ENCODE results near the gene NEDD9.

- no peak for TF ChIP-seq CTCF (conservative IDR thresholded peaks at IDR 0.05; ENCODE audit: low read depth, low read length)
- TF ChIP-seq RAD21 (IDR thresholded peaks at IDR 0.05; ENCODE audit: low read length), result no peak
- no peak for TF ChIP-seq MAFK (IDR thresholded peaks at IDR 0.05; ENCODE audit: low read depth, low read length)
- TF ChIP-seq NFE2L2 (IDR thresholded peaks at IDR 0.05; ENCODE audit: low read depth, low read length), result no peak
- no peak for TF ChIP-seq CHD1 (IDR thresholded peaks at IDR 0.05; ENCODE audit: low read depth, low read length)
- TF ChIP-seq MXI1 (IDR thresholded peaks at IDR 0.05; ENCODE audit: borderline replicate concordance, low read depth, low read length), result no peak
- TF ChIP-seq FOS (IDR thresholded peaks at IDR 0.05; ENCODE audit: low read depth, low read length), result no peak
- no peak for TF ChIP-seq USF2 (IDR thresholded peaks at IDR 0.05; ENCODE audit: low read depth, low read length)
- no peak for TF ChIP-seq SMC3 (IDR thresholded peaks at IDR 0.05; ENCODE audit: low read depth, low read length)
- TF ChIP-seq POLR2A (IDR thresholded peaks at IDR 0.05; ENCODE audit: low read depth, low read length), result no peak
- TF ChIP-seq BHLHE40 (IDR thresholded peaks at IDR 0.05; ENCODE audit: low read depth, low read length), result no peak
Observed at GRCh38 chr6:11265932-11266331, 33.5 kb upstream of the NEDD9 start.

Data from IMR-90 (cell line).